Lower lobe of right lung (tissue), 2 donors: ENCODE data around the gene SYNE3. TPM values are rescaled to one million over a fixed set of nuclear protein-coding genes. Genes with fewer than 3 reads are reported as not detected.

ENCODE experiments used
- ATAC-seq, 2 donors: fragments of 200-7000 bp; cut with Tn5 transposase; one replicate each; pipeline ENCODE4 v1.9.1; 2020 to 2022; ENCODE audit warnings: mild to moderate bottlenecking in 2 of 2, moderate library complexity in 2 of 2
- DNase-seq: peaks from one replicate; pipeline ENCODE4 v3.0.0-alpha.2; 2020
- H3K27ac ChIP-seq: fragments of 200-600 bp; one replicate; pipeline ENCODE4 v1.8.0; 2022
- H3K27me3 ChIP-seq: fragments of 200-600 bp; one replicate; pipeline ENCODE4 v1.8.0; 2022; ENCODE audit warnings: low read depth
- H3K36me3 ChIP-seq: fragments of 200-600 bp; one replicate; pipeline ENCODE4 v1.8.0; 2022; ENCODE audit warnings: mild to moderate bottlenecking
- H3K4me1 ChIP-seq: fragments of 200-600 bp; one replicate; pipeline ENCODE4 v1.8.0; 2022
- H3K4me3 ChIP-seq: fragments of 200-600 bp; one replicate; pipeline ENCODE4 v1.8.0; 2022; ENCODE audit warnings: mild to moderate bottlenecking
- H3K9me3 ChIP-seq: fragments of 200-600 bp; one replicate; pipeline ENCODE4 v1.8.0; 2022
- intact Hi-C: fragments of 100-400 bp; cut with DNase I; formaldehyde crosslinking; loops from one replicate; pipeline ENCODE4 v1.11.0; 2022
- long read RNA-seq: library from polyadenylated mRNA; unstranded; transcript quantifications from one replicate; pipeline ENCODE4 v2.0.0, GENCODE V29; 2021
- total RNA-seq: library from RNA; stranded (reverse); fragmentation: NEBNext Ultra II Directional; extraction: Animal tissue kit (Norgen Biotek cat#: 25700); gene quantifications from one replicate; pipeline ENCODE4 v1.2.1, GENCODE V29; 2021
- TF ChIP-seq, protein P1 (sequence below): fragments of 200-600 bp; IDR thresholded peaks from one replicate; pipeline ENCODE4 v1.8.0; 2022; ENCODE audit warnings: antibody characterized with exemption, mild to moderate bottlenecking
- donor health status: DM: no; HTN: yes; CAD: no; lungs with severe emphysema.

Gene SYNE3
- total RNA-seq: 22.4 TPM
- long read RNA-seq, partial matches to known transcripts: 2 of 9 reads
- long read RNA-seq, other reads (novel, unspliced or antisense): 7 of 9 reads

GRCh38 chr14:95516554-95517181 is at the start of gene SYNE3:
SYNE3 (minus strand) TSS chr14:95516650; CDS start chr14:95475821, 40,829 bp downstream.
- H3K4me1 ChIP-seq: peaks cover 78% of the 10 kb centered on the region
- intact Hi-C loops: no loop called here
- H3K4me3 ChIP-seq: peak within 1 kb of the TSS; percentile 78
- ATAC-seq (peak; percentile 85 to 87), DNase-seq (peak; percentile 73)
- H3K27me3 ChIP-seq: no peaks in the 10 kb centered on the region
- peak within 1 kb of the TSS; percentile 80 for H3K27ac ChIP-seq
- H3K36me3 ChIP-seq: no peaks in the 10 kb centered on the region
- no peaks in the 10 kb centered on the region for H3K9me3 ChIP-seq
- TF ChIP-seq, protein P1, sequence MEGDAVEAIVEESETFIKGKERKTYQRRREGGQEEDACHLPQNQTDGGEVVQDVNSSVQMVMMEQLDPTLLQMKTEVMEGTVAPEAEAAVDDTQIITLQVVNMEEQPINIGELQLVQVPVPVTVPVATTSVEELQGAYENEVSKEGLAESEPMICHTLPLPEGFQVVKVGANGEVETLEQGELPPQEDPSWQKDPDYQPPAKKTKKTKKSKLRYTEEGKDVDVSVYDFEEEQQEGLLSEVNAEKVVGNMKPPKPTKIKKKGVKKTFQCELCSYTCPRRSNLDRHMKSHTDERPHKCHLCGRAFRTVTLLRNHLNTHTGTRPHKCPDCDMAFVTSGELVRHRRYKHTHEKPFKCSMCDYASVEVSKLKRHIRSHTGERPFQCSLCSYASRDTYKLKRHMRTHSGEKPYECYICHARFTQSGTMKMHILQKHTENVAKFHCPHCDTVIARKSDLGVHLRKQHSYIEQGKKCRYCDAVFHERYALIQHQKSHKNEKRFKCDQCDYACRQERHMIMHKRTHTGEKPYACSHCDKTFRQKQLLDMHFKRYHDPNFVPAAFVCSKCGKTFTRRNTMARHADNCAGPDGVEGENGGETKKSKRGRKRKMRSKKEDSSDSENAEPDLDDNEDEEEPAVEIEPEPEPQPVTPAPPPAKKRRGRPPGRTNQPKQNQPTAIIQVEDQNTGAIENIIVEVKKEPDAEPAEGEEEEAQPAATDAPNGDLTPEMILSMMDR: no peak

DNA sequence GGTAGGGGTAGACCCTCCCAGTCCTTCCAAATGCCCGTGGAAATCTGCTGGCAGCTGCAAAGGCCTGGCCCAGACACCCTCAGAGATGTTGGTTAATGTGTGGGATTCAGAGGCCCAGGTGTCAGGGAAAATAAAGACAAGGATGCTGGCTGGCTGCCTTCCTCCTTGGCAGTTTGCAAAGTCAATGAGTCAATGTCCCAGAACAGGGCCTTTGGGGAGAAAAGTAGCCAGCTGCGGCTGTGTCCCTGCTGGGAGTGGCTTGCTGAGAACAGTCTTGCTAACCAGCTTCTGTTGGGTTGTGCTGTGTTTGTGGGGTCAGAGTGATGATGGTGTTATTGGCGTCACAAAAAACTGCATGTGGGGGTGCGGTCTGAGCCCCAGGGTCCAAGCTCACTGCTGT is 47.6 kb upstream of the SYNE3 start:
- TF ChIP-seq, protein P1: no peak
- H3K9me3 ChIP-seq: no peaks in the 10 kb centered on the region
- intact Hi-C loops: no loop called here
- ATAC-seq (no peak), DNase-seq (no peak)
- H3K27me3 ChIP-seq: no peaks in the 10 kb centered on the region
- no peaks in the 10 kb centered on the region for H3K4me1 ChIP-seq
- no peak overlapping the region for H3K27ac ChIP-seq
- no peaks in the 10 kb centered on the region for H3K36me3 ChIP-seq
- no peak overlapping the region for H3K4me3 ChIP-seq

- intact Hi-C loops: no loop called here
- no peaks in the 10 kb centered on the region for H3K27me3 ChIP-seq
- peak overlapping the region; percentile 29 for H3K4me3 ChIP-seq
- peak; percentile 70 for DNase-seq
- no peak overlapping the region for H3K27ac ChIP-seq
- no peaks in the 10 kb centered on the region for H3K9me3 ChIP-seq
- no peaks in the 10 kb centered on the region for H3K4me1 ChIP-seq
- TF ChIP-seq, protein P1: no peak
- peak; percentile 87 to 90 for ATAC-seq
- no peaks in the 10 kb centered on the region for H3K36me3 ChIP-seq
Measured at GRCh38 chr14:95562892-95563685, 46.6 kb upstream of the SYNE3 start.

DNA sequence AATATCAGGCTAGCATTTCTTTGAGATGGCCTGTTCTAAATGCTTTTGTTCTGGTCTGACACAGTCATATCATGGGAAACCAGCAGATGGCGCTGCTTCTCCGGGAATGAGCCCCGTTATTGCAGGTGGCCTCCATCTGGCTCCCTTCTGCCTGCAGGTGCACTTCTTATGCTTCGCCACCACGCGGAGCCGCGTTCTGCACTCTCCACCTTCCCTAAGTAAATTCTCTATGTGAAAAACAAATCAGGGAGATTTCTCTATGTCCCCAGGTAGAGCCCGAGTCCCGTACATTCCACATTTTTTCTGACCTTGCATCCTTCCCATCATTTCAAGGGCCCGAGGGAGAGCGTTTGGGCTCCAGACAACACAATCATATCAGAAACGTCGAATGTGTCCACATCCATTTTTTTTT is 44.6 kb upstream of the SYNE3 start:
- DNase-seq: peak; percentile 88
- H3K9me3 ChIP-seq: no peaks in the 10 kb centered on the region
- H3K27me3 ChIP-seq: no peaks in the 10 kb centered on the region
- intact Hi-C loops: no loop called here
- no peaks in the 10 kb centered on the region for H3K36me3 ChIP-seq
- ATAC-seq: peak; percentile 92 to 94
- no peaks in the 10 kb centered on the region for H3K4me1 ChIP-seq
- no peak overlapping the region for H3K4me3 ChIP-seq
- H3K27ac ChIP-seq: no peak overlapping the region
- TF ChIP-seq, protein P1: peak; percentile 89

- H3K27me3 ChIP-seq: no peaks in the 10 kb centered on the region
- ATAC-seq (no peak), DNase-seq (no peak)
- H3K4me1 ChIP-seq: no peaks in the 10 kb centered on the region
- intact Hi-C loops: no loop called here
- no peaks in the 10 kb centered on the region for H3K36me3 ChIP-seq
- no peak overlapping the region for H3K4me3 ChIP-seq
- no peaks in the 10 kb centered on the region for H3K9me3 ChIP-seq
- no peak overlapping the region for H3K27ac ChIP-seq
- TF ChIP-seq, protein P1: no peak
Measured at GRCh38 chr14:95559203-95559602, 42.8 kb upstream of the SYNE3 start.
